NCI-H2196 (cell line): ENCODE results near the gene PKIB.

Experiments
- DNase-seq: peaks from one replicate; lab custom pipeline; 2025; ENCODE audit not compliant: unreplicated experiment; lab: John Stamatoyannopoulos, UW

Gene PKIB

DNA sequence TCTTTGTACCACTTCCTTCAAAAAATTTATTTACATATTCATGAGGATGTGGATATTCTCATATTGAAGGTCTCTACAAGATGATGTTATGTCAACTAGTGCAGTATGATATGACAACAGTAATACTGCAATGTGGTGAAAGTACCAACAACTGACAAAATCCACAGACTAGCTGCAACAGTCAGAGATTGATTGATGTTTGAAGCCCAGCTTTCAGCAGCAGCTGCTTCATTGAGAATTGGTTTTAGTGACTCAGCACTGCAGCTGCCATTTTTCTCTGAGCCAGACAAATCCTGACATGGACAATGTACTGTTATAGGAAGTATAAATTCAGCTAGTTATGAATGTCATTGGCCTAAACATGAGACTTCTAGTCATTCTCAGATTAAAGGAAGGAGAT, 53.8 kb downstream of the PKIB start:
- DNase-seq, result no peak

DNA sequence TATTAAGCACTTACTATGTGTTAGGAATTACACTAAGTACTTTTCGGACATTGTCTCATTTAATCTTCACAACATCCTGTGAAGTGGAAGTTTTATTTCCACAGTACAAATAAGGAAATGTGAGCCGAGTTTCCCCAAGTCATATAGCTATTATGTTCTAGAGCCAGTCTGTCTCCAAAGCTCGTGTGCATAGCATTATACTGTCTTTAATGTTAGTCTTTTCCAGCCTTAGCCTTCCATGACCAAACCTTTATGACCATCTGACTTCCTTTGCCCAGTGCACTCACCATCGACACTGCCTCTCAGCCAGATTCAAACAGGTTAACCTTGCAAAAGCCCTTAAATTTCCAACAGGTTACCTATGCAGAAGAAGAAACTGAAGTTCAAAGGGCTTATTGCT, 55.7 kb downstream of the PKIB start:
- no peak for DNase-seq

DNA sequence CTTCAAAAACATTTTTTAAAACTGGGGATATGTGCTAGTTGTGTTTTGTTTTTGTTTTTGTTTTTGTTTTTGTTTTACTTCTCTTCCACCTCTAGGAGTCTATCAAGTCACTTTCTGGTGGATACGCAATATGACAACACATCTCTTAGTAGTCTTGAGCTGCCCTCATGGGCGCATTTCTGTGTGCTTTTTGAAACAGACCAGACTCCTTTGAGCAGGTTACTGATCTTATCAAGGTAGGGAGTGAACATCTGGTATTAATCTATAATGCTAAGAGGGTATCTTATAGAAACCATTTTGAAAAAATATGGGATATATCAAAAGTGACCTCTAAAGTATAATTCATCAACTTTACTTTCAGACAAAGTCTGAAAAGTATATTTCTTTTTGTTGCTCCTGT, 56.2 kb downstream of the PKIB start:
- DNase-seq, result no peak

DNA sequence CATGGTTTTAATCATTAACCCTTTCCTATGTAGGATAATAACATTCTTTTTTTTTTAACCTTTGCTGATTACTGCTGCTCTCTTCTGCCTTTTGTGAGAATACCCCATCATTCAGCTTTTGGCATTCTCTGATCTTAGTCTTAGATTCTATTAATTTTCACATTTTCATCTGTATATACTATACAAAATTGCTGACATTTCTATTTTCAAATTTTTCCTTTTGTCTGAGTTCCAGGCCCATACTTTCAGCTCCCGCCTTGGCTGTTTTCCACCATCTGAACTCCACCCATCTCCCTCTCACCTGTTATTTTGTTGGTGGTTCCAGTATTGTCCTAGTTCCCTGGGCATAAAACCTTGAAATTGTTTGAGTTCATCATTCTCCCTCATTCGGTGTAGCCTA, 59.2 kb downstream of the PKIB start:
- no peak for DNase-seq

DNA sequence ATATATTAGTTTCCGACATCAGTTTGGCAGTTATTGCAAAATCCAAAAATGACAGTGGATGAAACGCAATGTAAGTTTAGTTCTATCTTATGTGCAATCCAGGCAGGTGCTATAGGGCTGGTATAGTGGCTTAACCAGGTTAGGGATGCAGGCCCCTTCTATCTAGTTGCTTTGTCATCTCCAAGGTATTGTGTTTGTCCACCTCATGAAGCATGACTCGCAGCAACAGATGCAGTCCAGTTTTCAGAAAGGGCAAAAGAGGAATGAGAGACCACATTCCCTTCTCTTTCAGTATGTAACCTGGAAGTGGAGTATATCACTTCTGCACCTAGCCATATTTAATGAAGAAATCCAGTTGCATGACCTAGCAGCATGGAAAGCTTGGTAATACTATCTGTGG, 59.7 kb downstream of the PKIB start:
- DNase-seq, result no peak

DNA sequence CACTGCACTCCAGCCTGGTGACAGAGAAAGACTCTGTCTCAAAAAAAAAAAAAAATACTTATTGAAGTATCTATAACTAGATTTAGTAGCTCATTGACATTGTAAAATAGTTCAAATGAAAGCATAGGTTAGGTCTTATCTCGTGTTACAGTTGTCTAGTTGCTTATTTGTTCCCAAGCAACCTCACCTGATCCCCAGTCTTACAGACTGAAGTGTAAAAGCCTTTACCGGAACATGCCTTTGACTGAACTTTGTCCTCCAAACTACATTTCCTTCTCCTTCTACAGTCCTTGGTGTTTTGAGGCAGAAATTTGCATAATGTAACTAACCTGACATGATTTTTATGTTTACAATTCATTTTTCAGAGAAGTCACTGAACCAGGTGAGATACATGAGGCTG, 61.0 kb downstream of the PKIB start:
- no peak for DNase-seq

DNA sequence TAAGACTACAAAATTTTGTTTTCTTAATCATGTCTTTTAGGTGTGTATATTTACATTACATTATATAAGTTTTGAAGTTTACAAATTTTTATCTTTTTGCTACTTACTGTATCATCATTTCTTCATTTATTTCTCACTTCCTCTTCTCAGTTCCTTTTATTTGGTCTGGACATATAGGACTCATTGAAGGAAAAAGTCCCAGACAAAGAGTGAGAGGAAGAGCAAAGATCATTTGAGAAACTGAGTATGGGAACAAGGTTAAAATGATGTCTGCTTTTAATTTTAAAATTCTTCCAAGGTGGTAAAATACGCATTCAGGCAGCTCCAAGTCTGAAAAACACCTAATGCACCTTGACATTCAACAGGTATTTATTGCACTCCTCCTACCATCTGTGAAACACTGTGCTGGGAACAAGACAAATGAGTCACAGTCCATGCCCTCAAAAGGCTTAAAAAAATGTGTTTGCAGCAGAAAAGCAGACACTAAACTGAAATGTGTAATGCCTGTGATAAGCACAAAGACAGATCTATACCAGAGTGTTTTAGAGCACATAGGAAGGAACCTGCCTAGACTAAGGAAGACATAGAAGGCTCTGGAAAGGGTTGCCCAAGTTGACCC, 63.2 kb downstream of the PKIB start:
- DNase-seq, result no peak

DNA sequence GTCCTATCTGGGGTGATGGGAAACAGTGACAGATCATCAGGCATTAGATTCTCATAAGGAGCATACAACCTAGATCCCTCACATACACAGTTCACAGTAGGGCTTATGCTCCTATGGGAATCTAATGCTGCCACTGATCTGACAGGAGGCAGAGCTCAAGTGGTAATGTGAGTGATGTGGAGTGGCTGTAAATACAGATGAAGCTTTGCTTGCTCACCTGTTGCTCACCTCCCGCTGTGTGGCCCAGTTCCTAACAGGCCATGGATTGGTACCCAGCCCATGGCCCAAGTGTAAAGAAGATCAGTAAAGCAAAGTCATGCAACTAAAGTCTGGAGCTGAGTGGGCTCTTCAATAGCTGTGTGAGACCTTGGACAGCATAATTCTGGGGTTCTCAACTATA, 65.9 kb downstream of the PKIB start:
- no peak for DNase-seq

DNA sequence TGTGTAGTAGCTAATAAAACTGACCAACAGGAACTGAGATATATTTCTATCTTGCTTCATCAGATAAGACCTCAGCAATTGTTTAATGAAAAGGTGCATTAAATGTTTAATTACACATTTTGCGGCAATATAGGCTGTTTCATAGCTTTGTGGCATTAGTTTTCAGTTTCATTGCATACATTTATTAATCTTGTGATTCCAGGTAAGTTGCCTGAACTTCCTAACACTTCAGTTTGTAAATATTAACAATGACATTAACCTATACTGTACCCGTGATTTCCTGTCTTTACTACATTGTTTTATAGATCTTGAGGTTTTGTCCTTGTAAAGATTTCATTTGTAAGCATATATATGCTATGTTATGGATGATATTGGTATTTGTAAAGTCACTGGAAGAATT, 66.5 kb downstream of the PKIB start:
- no peak for DNase-seq

DNA sequence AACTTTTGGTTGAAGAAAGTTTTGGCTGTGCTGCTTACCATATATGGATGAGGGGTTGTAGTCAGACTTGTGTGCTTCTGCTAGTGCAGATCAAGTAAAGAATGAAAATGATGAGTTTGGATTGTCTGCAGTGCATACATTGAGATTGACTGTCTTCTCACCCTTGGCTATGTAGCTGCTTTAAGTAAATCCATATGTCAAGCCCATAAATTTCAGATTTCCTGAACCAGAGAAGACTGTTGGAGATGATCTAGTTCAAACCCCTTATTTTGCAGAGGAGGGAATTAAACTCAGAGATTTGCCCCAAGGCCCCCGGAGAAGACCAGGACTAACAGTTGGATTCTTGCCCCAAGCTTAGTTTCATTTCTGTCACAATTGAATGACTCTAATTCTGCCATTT, 67.2 kb downstream of the PKIB start:
- no peak for DNase-seq

DNA sequence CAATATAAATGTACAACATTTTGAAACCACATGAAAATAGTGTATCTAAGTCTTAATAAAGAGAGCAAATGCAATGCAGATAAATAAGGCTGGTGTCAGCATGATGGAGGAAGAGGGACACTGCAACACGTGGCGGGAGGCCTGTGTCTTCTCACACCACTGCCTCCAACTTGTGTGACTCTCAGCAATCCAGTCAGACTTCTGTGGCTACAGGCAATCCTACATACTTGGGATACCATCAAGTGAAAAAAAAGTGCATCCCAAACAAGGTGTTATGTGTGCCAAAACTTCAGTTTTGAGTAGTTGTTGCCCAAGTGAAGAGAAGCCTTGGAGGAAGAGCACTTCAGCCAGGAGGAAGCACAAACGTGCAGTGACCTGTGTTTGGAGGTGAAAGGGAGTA, 68.6 kb downstream of the PKIB start:
- DNase-seq, result no peak

DNA sequence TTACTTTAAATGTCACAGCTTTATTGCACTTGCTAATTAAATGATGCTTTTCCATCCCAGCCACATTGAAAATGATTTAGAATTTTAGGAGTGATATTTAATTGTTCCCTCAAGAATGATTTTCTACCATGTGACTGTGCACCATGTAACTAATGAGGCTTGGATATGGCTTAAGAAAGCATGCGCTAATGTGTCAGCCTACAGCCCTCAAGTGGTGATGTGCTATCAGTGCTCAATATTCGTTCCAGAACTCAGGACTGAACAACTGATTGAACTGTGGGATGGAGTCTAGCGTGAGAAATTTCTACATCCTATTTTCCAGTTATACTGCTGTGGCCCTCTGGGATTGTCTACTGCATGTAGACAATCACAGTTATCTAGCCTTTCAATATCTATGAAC, 71.5 kb downstream of the PKIB start:
- no peak for DNase-seq

DNA sequence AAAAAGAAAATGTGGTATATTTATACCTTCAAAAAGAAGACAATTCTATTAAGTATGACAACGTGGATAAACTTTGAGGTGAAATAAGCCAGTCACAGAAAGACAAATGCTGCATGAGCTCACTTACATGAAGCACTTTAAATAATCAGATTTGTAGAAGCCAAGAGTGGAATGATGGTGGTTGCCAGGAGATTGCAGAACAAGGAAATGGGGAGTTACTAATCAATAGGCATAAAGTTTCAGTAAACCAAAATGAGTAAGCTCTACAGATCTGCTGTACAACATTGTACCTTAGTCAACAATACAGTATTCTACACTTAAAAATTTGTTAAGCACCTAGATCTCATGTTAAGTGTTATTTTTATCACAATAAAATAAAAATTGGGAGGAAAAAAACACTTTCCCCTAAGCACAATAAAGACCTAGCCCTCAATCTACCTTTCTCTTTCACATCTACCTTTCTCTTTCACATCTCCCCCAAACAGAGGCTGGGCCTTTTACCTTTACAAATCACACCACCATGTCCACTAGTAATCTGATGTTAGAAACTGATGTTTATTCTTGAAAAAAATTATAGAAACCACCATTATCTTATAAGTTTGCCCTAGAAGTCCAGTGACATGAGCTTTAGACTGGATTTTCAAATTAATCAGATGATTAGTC, 73.9 kb downstream of the PKIB start:
- no peak for DNase-seq

DNA sequence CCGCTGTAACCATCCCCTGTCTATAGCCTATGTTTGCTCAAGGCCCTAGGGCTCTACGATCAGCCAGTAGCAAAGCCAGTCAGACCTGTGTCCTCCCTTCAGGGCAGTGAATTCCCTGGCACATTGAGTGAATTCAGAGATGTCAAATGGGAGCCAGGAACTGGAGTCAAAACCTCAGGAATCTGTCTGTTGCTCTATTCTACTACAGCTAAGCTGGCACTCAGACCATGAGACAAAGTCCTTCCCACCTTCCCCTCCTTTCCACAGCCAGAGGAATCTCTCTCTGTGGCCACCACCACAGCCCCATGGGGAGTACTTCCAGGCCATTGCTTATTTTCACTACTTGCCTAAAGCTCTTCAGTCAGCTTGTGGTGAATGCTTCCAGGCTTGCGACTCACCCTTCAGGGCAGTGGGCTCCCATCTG, 82.0 kb downstream of the PKIB start:
- DNase-seq, result no peak

DNA sequence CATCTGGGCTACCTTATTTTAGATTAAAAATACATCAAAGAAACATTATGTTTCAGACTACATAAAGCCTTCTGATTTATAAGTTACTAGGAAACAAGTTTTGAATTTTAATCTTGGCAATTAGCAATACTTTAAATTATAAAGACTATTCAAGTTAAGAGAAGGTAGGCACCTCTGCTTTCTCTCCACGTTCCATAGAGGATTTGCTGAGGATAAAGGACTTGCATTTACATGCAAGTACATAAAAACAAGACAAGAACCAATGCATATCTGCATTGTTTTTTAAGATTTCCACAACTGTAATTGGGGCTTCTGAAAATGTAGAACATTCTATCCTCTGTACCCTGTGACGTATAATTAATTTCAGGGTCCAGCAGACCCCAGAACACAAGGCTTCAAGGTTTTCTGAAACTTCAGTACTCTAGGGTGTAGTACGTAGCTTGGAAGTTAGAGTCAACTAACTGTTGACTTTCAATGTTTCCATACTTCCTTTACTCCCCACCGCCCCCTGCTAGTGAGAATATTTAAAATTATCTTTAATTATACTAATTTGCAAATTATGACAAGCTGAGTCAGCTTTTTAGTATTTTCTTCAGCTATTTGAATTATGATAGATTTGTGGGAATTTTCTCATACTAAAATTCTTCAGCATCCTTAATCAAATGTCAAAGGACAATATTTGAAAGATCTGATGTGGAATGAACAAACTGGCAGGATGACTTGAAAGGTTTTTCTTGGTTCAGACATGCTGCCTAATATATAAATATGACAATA, 82.8 kb downstream of the PKIB start:
- no peak for DNase-seq

DNA sequence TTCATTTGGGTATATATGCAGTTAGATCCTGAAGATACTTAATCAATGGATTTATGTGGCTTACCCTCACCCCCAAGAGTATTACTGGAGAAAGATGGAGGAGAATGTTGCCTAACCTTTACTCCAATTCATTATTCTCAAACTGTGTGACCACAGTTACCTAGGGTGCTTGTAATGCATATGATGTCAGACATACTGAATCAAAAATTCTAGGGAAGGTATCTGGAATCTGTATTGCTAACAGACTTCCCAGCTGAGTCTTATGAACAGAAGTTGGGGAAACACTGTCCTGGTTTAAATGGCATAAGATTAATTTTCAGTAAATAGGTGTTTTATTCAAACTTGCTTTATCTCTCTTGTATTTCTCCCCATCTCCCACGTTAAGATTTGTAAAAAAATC, 83.9 kb downstream of the PKIB start:
- no peak for DNase-seq

DNA sequence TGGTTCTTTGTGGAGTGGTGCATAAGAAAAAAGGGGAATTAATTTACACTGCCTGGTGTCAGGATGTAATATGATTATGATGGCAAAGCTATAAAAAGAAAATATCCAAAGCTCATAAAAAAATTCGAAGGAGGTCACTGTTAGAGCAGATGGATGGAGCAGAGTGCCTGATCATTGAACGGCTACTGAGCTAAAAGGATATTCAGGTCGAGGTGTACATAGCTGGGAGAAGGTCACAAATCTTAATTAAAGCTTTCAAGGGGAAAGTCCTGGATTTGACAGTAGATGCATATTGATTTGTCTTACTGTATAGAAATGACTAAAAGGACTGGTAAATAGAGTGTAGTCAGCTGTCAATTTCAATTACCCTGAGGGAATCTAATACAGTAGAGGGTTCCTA, 84.4 kb downstream of the PKIB start:
- no peak for DNase-seq

DNA sequence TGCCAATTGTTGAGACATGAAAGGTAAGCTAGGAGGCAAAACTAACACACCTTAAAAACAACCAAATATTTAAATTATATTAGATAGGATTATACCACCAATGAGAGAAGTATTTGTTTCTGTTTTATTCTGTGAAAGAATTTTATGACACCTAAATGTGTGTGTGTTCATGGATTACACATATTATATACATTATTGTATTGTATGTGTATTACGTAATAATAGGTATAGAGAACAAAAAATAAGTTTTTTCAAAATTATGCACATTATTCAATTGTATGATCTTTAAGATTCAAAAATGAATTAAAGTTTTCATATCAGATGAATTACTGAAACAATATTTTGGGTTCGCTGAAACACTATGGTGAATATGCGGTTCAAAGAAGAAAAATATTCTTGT, 85.0 kb downstream of the PKIB start:
- no peak for DNase-seq

DNA sequence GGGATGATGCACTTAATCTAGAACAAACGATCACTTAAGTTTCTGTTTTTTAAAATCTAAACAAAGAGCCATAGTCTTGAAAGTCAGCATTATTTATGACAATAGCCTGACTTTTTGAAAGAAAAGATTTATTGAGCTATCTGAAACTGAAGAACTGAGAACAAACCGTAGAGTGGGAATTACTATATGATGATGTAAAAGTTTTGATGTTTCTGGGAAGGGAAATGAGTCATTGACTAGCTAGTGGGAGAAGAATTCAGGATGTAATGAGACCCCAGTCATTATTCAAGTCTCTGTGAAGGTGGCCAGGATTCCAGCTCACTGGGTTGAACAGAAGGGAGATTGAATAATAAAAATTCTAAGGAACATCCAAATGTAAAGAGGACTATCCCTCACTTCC, 85.9 kb downstream of the PKIB start:
- DNase-seq, result no peak

DNA sequence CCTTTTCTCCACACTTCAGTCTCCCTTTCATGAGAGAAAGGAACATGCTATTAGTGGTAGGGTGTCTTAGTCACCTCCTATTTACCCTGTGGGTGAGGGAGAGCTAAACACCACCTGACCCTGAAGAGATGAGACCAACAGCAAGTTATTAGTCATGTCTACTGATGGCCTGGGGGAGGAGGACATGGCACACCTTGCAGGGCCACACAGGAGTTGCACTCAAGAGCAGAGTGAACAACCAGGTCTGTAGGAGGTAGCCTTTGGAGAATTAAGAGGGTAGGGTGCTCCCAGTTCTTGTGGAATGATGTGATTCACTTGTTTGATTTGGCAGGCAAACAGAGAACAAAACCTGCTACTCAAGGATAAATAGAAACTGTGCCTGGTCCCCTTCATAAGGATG, 86.6 kb downstream of the PKIB start:
- no peak for DNase-seq

DNA sequence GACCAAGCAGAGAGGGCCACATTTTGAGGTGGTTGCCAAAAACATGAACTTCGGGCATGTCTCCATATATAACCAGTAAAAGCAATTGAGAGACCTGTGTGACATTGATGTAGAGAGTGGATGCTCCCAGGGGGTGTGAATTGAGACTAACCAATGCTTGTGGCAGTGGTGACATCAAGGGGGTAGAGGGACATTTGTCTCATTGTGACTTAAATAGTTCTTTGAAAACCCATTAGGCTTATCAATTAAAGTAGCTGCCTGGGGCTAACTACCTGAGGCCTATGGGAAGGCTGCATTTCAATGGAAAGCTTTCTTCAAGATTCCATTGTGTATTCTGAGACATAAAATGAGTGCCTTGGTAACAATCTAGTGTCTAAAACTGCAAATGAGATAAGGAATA, 87.3 kb downstream of the PKIB start:
- no peak for DNase-seq

DNA sequence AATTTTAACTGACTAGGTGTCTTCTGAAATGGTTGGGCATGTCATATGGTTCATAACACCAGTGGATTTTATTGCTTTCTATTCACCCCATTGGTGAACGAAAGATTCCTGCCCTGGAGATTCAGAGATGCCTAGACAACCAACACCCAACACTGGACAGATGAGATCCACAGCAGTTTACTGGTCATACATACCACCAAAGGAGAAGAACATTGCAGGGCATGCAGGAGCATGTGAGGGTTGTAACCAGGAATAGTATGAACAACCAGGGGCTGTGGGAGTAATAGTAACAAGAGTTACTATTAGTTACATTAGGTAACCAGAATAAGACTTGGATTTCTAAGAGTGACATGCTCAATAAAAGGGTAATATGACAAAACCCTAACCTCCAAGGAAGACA, 91.5 kb downstream of the PKIB start:
- DNase-seq, result no peak

DNA sequence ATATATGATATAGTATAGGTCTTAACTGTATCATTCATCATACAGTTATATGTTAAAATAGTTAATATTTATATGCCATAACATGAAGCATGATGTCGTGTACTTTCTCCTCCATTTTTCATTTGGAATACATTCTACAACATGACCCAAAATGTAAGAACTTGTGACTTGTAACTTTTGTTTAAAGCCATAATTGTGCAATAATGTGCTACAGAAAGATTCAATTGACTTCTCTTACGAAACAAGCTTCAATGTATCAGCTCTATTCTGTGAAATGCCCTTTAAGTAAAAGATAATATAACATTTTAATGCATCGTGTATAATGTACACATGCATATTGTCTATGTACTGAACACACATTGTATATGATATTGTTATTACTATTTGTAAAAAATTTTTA, 92.6 kb downstream of the PKIB start:
- DNase-seq, result no peak
